Type B pancreatic cell (in vitro differentiated cells): ENCODE data around the gene PTPN12. TPM values are rescaled to one million over a fixed set of nuclear protein-coding genes. Genes with fewer than 3 reads are reported as not detected.

Experiments used
- DNase-seq: peaks from one replicate; pipeline ENCODE4 v3.0.0; 2021; ENCODE audit warnings: mixed read lengths; ENCODE audit not compliant: unreplicated experiment; ENCODE audit errors: extremely low spot score
- H3K27ac Mint-ChIP-seq: 2 replicates; pipeline ENCODE4 v1.8.0; 2021; ENCODE audit warnings: mild to moderate bottlenecking, mixed read lengths
- H3K27me3 Mint-ChIP-seq: 2 replicates; pipeline ENCODE4 v1.8.0; 2021; ENCODE audit warnings: mixed read lengths
- H3K36me3 Mint-ChIP-seq: 2 replicates; pipeline ENCODE4 v1.8.0; 2021; ENCODE audit warnings: mixed read lengths
- H3K4me1 Mint-ChIP-seq: one replicate; pipeline ENCODE4 v1.8.0; 2021; ENCODE audit warnings: mixed read lengths; ENCODE audit not compliant: unreplicated experiment
- H3K4me3 Mint-ChIP-seq: 2 replicates; pipeline ENCODE4 v1.8.0; 2021; ENCODE audit warnings: mild to moderate bottlenecking, mixed read lengths
- H3K9me3 Mint-ChIP-seq: 2 replicates; pipeline ENCODE4 v1.8.0; 2021; ENCODE audit warnings: mixed read lengths
- total RNA-seq: library from RNA; stranded (reverse); gene quantifications from 2 replicates; pipeline ENCODE4 v1.2.1, GENCODE V29; 2021; ENCODE audit warnings: low replicate concordance
- TF ChIP-seq, protein P1 (sequence below): fragments of 200-600 bp; sonication (generic); conservative IDR thresholded peaks from 2 replicates; pipeline ENCODE4 v1.5.0; 2021; ENCODE audit warnings: antibody characterized with exemption, mild to moderate bottlenecking

The PTPN12 gene
- total RNA-seq, 1 donor from 2014 or later, result 76.7 TPM

DNA sequence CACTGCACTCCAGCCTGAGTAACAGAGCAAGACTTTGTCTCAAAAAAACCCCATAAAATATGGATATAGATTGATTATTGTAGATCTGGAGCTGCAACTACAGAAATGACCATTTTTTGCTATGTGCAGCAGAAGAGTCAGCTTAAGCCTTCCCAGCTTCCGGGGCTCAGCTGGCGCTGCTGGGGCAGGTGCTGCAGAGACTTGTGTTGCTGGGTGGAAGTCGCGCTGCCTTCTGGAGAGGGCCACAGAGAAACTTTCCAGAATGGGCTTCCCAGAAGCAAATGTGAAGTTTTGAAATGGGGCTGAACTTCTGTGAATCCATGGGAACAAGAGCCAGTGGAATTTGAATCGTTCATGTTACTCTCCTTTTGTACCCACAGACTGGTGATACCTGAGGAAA is 121.8 kb downstream of the PTPN12 start:
- Mint-ChIP-seq H3K4me1 (no peaks in the 10 kb centered on the region), H3K27me3 (no peaks in the 10 kb centered on the region), H3K27ac (no peak overlapping the region), H3K9me3 (no peaks in the 10 kb centered on the region), H3K36me3 (peaks cover 4% of the 10 kb centered on the region), H3K4me3 (no peak overlapping the region)
- DNase-seq, result peak; percentile 51
- TF ChIP-seq, protein P1, sequence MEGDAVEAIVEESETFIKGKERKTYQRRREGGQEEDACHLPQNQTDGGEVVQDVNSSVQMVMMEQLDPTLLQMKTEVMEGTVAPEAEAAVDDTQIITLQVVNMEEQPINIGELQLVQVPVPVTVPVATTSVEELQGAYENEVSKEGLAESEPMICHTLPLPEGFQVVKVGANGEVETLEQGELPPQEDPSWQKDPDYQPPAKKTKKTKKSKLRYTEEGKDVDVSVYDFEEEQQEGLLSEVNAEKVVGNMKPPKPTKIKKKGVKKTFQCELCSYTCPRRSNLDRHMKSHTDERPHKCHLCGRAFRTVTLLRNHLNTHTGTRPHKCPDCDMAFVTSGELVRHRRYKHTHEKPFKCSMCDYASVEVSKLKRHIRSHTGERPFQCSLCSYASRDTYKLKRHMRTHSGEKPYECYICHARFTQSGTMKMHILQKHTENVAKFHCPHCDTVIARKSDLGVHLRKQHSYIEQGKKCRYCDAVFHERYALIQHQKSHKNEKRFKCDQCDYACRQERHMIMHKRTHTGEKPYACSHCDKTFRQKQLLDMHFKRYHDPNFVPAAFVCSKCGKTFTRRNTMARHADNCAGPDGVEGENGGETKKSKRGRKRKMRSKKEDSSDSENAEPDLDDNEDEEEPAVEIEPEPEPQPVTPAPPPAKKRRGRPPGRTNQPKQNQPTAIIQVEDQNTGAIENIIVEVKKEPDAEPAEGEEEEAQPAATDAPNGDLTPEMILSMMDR, result no peak

DNA sequence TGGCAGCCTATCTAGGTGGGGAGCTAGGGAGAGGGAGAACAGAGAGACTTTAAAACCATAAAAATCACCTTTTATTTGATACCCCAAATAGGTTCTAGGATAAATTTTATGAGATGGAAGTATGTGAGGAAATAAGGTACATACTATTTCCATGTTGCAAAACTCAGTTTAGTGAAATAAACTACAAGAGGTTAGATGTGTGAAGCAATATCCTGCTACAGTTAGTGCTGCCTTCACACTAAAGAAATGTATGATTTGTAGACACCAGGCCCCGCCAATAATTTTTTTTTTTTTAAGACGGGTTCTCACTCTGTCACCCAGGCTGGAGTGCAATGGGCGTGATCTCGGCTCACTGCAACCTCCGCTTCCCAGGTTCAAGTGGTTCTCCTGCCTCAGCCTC is 124.7 kb downstream of the PTPN12 start:
- no peaks in the 10 kb centered on the region for H3K27me3 Mint-ChIP-seq
- TF ChIP-seq, protein P1, result no peak
- no peaks in the 10 kb centered on the region for H3K9me3 Mint-ChIP-seq
- no peaks in the 10 kb centered on the region for H3K4me1 Mint-ChIP-seq
- H3K27ac Mint-ChIP-seq, result no peak overlapping the region
- no peak overlapping the region for H3K4me3 Mint-ChIP-seq
- no peak for DNase-seq
- H3K36me3 Mint-ChIP-seq, result peaks cover 4% of the 10 kb centered on the region

DNA sequence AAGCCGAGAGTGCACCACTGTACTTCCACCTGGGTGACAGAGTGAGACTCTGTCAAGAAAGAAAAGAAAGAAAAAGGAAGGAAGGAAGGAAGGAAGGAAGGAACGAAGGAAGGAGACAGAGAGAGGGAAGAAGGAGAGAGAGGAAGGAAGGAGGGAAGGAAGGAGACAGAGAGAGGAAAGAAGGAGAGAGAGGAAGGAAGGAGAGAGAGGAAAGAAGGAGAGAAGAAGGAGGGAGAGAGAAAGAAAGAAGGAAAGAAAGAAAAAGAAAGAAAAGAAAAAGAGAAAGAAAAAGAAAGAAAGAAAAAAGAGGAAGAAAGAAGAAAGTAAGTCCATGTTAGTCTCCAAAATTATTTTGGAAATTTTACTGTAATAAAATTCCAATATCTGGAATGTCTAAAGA is 125.8 kb downstream of the PTPN12 start:
- Mint-ChIP-seq H3K4me3 (no peak overlapping the region), H3K4me1 (peaks cover 10% of the 10 kb centered on the region), H3K36me3 (peaks cover 1% of the 10 kb centered on the region), H3K9me3 (no peaks in the 10 kb centered on the region), H3K27ac (no peak overlapping the region), H3K27me3 (no peaks in the 10 kb centered on the region)
- TF ChIP-seq, protein P1, result no peak
- no peak for DNase-seq

DNA sequence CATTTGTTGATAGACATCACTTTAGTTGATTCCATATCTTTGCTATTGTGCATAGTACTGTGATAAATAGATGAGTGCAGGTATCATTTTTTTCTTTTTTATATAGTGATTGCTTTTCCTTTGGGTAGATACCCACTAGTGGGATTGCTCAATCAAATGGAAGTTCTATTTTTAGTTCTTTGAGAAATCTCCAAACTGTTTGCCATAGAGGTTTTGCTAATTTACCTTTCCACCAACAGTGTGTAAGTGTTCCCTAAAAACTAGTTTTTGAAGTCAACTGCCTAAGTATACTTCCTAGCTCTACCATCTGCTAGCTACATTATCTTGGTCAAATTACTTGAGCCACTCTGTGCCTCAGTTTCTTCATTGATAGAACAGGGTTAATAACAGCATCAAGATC is 127.6 kb downstream of the PTPN12 start:
- H3K4me1 Mint-ChIP-seq, result peaks cover 12% of the 10 kb centered on the region
- H3K4me3 Mint-ChIP-seq, result no peak overlapping the region

DNA sequence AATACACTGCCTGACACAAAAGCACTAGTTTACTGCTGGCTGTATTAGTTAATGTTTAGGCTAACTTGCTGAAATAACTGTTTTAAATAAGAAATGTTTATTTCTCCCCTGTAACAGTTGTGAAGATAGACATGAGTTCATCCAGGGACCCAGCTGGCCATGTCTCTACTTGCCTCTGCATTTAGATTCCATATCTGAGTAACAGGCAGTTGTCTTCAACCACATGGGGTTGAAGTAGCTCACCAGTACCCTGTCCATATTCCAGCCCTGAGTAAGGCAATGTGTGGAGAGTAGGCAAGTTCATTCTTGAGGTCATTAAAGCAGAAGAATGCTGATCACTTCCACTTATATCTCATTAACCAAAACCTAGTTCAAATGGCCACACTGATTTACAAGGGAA is 128.1 kb downstream of the PTPN12 start:
- H3K36me3 Mint-ChIP-seq, result no peaks in the 10 kb centered on the region
- TF ChIP-seq, protein P1, result no peak
- no peak for DNase-seq
- H3K9me3 Mint-ChIP-seq, result no peaks in the 10 kb centered on the region
- H3K4me1 Mint-ChIP-seq, result peaks cover 12% of the 10 kb centered on the region
- no peaks in the 10 kb centered on the region for H3K27me3 Mint-ChIP-seq
- H3K4me3 Mint-ChIP-seq, result no peak overlapping the region
- H3K27ac Mint-ChIP-seq, result no peak overlapping the region

More for the DNA sequence above, 127.6 kb downstream of the PTPN12 start:
- Mint-ChIP-seq H3K27ac (no peak overlapping the region), H3K9me3 (no peaks in the 10 kb centered on the region), H3K27me3 (no peaks in the 10 kb centered on the region), H3K36me3 (no peaks in the 10 kb centered on the region)
- DNase-seq, result no peak
- TF ChIP-seq, protein P1, result no peak

DNA sequence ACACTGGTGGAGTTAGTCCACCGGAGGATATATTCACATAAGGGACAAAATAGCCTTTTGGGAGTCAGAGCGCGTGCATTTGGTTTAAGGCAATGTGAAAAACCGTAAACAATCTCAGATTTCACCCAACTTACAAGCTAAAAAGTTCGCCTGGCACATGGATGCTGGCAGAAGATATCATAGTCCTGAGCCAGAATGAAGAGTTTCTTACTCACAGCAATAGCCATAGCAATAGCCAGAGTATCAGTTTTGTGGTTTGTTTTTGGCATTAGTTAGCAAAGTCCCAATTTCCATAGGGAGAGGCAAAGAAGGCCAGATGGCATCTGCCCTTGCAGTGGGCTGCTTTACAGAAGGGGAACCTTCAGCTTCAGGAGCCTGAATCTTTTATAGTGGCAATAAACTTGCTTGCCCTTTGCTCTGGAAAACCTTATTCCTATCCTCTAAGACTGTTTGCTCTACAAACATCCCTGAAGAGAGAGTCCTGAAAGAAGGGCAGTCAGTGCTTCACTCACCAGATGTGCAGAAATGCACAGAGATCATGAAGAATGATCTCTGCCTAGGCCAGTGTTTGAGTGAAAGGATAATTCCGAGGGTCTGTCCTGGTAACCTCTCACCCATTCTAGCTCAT is 130.5 kb downstream of the PTPN12 start:
- H3K4me3 Mint-ChIP-seq, result no peak overlapping the region
- TF ChIP-seq, protein P1, result no peak
- no peaks in the 10 kb centered on the region for H3K9me3 Mint-ChIP-seq
- H3K4me1 Mint-ChIP-seq, result peaks cover 12% of the 10 kb centered on the region
- no peak overlapping the region for H3K27ac Mint-ChIP-seq
- no peaks in the 10 kb centered on the region for H3K27me3 Mint-ChIP-seq
- peaks cover under 1% of the 10 kb centered on the region for H3K36me3 Mint-ChIP-seq
- DNase-seq, result no peak
